BJ (cell line): ENCODE measurements around the gene EXOSC1. TPM values are rescaled to one million over a fixed set of nuclear protein-coding genes. Genes with fewer than 3 reads are reported as not detected.
A peak's percentile ranks its signal among the peaks of the same experiment; 100 is the strongest.
"Not testable (repeated sequence)": the region's sequence is repeated elsewhere in the genome, so short reads cannot be mapped to it uniquely, and the experiment has no call there.

ENCODE experiments used
- CTCF ChIA-PET: fragments of 350-600 bp; formaldehyde crosslinking; extraction: SDS; loops from one replicate; lab custom pipeline; 2021; ENCODE audit warnings: antibody characterized with exemption, inconsistent platforms; lab: Yijun Ruan, JAX
- POLR2A ChIA-PET: fragments of 300-600 bp; sonication (Branson Sonifier 250); formaldehyde crosslinking; extraction: SDS; loops from one replicate; lab custom pipeline; 2021; ENCODE audit warnings: antibody characterized with exemption; lab: Charles Lee
- DNase-seq: peaks from one replicate; pipeline ENCODE4 v3.0.0-alpha.2; 2011; ENCODE audit warnings: low read depth
- H3K27me3 ChIP-seq: 2 replicates; pipeline ENCODE4 v1.6.0; 2011; ENCODE audit warnings: low read length; ENCODE audit not compliant: control insufficient read depth, insufficient read depth
- H3K36me3 ChIP-seq: 2 replicates; pipeline ENCODE4 v1.5.1; 2011; ENCODE audit warnings: low read length; ENCODE audit not compliant: control insufficient read depth, insufficient read depth
- H3K4me3 ChIP-seq: 2 replicates; pipeline ENCODE4 v1.5.1; 2011; ENCODE audit warnings: low read depth, mild to moderate bottlenecking, control low read depth, low read length
- polyA plus RNA-seq: library from polyadenylated mRNA; depleted of rRNA; stranded (reverse); fragments of >200 nt; gene quantifications from 2 replicates; pipeline ENCODE4 v1.2.3, GENCODE V29; 2011
- TF ChIP-seq, protein P1 (sequence below): IDR thresholded peaks from 2 replicates; pipeline ENCODE4 v1.5.1; 2011; ENCODE audit warnings: low read depth, mild to moderate bottlenecking, control low read depth, inconsistent platforms, low read length, moderate library complexity; ENCODE audit not compliant: insufficient read depth

The EXOSC1 gene
- polyA plus RNA-seq, 1 experiment = 49.4 TPM

- TF ChIP-seq, protein P1, sequence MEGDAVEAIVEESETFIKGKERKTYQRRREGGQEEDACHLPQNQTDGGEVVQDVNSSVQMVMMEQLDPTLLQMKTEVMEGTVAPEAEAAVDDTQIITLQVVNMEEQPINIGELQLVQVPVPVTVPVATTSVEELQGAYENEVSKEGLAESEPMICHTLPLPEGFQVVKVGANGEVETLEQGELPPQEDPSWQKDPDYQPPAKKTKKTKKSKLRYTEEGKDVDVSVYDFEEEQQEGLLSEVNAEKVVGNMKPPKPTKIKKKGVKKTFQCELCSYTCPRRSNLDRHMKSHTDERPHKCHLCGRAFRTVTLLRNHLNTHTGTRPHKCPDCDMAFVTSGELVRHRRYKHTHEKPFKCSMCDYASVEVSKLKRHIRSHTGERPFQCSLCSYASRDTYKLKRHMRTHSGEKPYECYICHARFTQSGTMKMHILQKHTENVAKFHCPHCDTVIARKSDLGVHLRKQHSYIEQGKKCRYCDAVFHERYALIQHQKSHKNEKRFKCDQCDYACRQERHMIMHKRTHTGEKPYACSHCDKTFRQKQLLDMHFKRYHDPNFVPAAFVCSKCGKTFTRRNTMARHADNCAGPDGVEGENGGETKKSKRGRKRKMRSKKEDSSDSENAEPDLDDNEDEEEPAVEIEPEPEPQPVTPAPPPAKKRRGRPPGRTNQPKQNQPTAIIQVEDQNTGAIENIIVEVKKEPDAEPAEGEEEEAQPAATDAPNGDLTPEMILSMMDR = no peak
- no peaks in the 10 kb centered on the region for H3K27me3 ChIP-seq
- DNase-seq = no peak
- no peak overlapping the region for H3K4me3 ChIP-seq
- CTCF ChIA-PET = interaction anchor here (8.2 kb wide), 1 partner anchor 8 kb away, joined by 62 read pairs; no protein-coding TSS in a partner anchor
- POLR2A ChIA-PET = no interaction called here
- no peaks in the 10 kb centered on the region for H3K36me3 ChIP-seq
Measured at GRCh38 chr10:97412891-97413304, 32.9 kb downstream of the EXOSC1 start.

DNA sequence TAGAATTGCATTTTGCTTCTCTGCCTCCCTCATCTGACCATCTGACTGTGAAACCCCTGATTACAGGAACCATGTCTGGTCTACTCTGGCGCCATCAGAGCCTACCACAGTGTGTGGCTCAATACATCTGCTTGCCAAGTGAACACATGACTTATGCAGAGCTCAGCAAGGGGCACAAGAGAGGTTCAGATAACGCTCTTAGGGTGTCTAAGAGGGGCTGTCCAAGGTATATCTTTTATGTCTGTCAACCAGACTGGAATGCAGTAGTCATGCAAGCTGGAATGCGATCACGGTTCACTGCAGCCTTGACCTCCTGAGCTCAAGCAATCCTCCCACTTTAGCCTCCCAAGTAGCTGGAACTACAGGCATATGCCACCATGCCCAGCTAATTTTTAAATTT, 34.4 kb downstream of the EXOSC1 start:
- CTCF ChIA-PET = interaction anchor here (8.2 kb wide), 1 partner anchor 9 kb away, joined by 62 read pairs; no protein-coding TSS in a partner anchor
- POLR2A ChIA-PET = no interaction called here
- no peak for DNase-seq
- Histone ChIP-seq H3K4me3 (no peak overlapping the region), H3K36me3 (no peaks in the 10 kb centered on the region), H3K27me3 (no peaks in the 10 kb centered on the region)
- TF ChIP-seq, protein P1 = no peak

DNA sequence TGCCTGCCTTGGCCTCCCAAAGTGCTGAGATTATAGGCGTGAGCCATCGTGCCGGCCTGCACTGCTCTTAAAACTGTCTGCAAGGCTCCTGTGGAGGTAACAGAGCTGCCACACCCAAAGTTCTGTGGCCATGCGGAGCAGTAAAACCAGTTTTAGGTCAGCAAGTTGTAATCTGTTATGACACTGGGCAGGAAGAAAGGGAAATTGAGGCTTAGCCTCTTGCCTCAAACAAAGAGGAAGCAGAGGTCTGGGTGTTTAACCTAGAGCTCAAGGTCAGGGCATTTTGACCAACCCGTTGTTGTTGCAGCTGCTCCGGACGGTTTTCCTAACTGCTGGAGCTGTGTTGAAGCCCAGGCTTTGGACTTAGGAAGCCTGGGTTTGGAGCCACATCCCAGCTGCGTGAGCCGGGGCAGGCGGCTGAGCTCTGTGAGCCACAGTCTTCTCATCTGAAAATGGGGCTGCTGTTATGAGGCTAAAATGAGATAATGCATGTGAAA, 37.3 kb downstream of the EXOSC1 start:
- DNase-seq = no peak
- Histone ChIP-seq H3K36me3 (no peaks in the 10 kb centered on the region), H3K4me3 (no peak overlapping the region), H3K27me3 (no peaks in the 10 kb centered on the region)
- ChIA-PET POLR2A (no interaction called here), CTCF (interaction anchor here (0.8 to 8.2 kb wide), 5 partner anchors 9 to 202 kb away, joined by 3 to 62 read pairs (median 3); no protein-coding TSS in a partner anchor)
- TF ChIP-seq, protein P1 = no peak

- Histone ChIP-seq H3K27me3 (no peaks in the 10 kb centered on the region), H3K36me3 (no peaks in the 10 kb centered on the region), H3K4me3 (no peak overlapping the region)
- TF ChIP-seq, protein P1 = no peak
- ChIA-PET CTCF (interaction anchor here (0.5 to 8.2 kb wide), 5 partner anchors 13 to 200 kb away, joined by 3 to 62 read pairs (median 12); no protein-coding TSS in a partner anchor), POLR2A (no interaction called here)
- no peak for DNase-seq
Measured at GRCh38 chr10:97407952-97408248, 37.9 kb downstream of the EXOSC1 start.

DNA sequence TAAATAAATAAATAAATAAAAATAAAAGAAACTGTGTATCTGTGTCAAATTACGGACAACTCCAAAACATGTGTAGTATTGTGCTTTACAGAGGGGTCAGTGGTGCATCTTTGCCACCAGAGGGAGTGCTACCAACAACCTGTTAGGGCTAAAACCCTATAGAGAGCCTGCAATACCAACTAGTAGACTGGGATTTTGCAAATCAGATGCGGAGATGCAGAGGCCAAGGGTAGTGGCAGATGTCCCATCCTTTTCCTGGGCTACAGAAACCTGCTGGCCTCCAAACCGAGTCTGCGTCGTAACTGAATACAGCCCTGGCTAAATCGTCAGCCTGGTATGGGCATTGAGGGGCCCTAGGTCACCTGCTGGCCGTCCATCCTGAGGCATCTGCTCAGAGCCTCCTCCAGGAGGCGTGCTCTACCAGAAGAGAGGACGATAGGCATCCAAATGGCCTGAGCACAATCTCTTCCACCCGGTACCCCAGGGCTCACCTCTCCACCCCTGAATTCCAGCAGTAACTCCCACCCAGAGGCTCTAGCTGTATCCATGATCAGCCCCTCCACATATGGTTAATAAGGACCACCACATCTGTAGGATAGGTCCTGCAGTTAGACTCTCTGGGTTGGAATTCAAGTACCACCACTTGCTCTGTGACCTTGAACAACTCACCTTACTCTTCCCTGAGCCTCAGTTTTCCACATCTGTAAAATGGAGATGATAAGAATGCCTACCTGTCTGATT, 38.4 kb downstream of the EXOSC1 start:
- H3K4me3 ChIP-seq = no peak overlapping the region
- TF ChIP-seq, protein P1 = peak; percentile 77
- H3K27me3 ChIP-seq = no peaks in the 10 kb centered on the region
- H3K36me3 ChIP-seq = no peaks in the 10 kb centered on the region
- ChIA-PET CTCF (interaction anchor here (0.5 to 8.2 kb wide), 18 partner anchors 7 to 209 kb away, joined by 3 to 62 read pairs (median 5); no protein-coding TSS in a partner anchor), POLR2A (no interaction called here)
- DNase-seq = no peak

- CTCF ChIA-PET = interaction anchor here (0.7 to 8.2 kb wide), 18 partner anchors 8 to 210 kb away, joined by 3 to 62 read pairs (median 5); no protein-coding TSS in a partner anchor
- H3K36me3 ChIP-seq, H3K27me3 ChIP-seq, H3K4me3 ChIP-seq, POLR2A ChIA-PET, DNase-seq: not testable (repeated sequence)
Measured at GRCh38 chr10:97406483-97406882, 39.3 kb downstream of the EXOSC1 start.
